ENCODE measurements around the gene KCNQ1. TPM values are rescaled to one million over a fixed set of nuclear protein-coding genes. Genes with fewer than 3 reads are reported as not detected.

KCNQ1 gene
- total RNA-seq, 1 donor from 2014 or later = 0.16 TPM

GRCh38 chr11:2555891-2556290 lies 111.1 kb downstream of the KCNQ1 start:
- Mint-ChIP-seq H3K9me3 (ENCODE audit: unreplicated experiment) (no peaks in the 10 kb centered on the region), H3K36me3 (ENCODE audit: unreplicated experiment) (peaks cover 1% of the 10 kb centered on the region), H3K27ac (ENCODE audit: unreplicated experiment) (no peak overlapping the region), H3K4me3 (ENCODE audit: unreplicated experiment) (no peak overlapping the region), H3K4me1 (ENCODE audit: unreplicated experiment) (peaks cover 9% of the 10 kb centered on the region), H3K27me3 (ENCODE audit: unreplicated experiment) (peaks cover 31% of the 10 kb centered on the region)
- TF ChIP-seq CTCF (IDR thresholded peaks at IDR 0.05) = no peak
- DNase-seq (ENCODE audit: extremely low spot score, unreplicated experiment) = no peak

GRCh38 chr11:2557381-2557780 lies 112.6 kb downstream of the KCNQ1 start:
- no peak for TF ChIP-seq CTCF (IDR thresholded peaks at IDR 0.05)
- H3K27ac Mint-ChIP-seq (ENCODE audit: unreplicated experiment) = no peak overlapping the region
- H3K27me3 Mint-ChIP-seq (ENCODE audit: unreplicated experiment) = peaks cover 17% of the 10 kb centered on the region
- no peak overlapping the region for H3K4me3 Mint-ChIP-seq (ENCODE audit: unreplicated experiment)
- no peaks in the 10 kb centered on the region for H3K9me3 Mint-ChIP-seq (ENCODE audit: unreplicated experiment)
- DNase-seq (ENCODE audit: extremely low spot score, unreplicated experiment) = no peak
- peaks cover 1% of the 10 kb centered on the region for H3K36me3 Mint-ChIP-seq (ENCODE audit: unreplicated experiment)
- H3K4me1 Mint-ChIP-seq (ENCODE audit: unreplicated experiment) = peaks cover 9% of the 10 kb centered on the region

- DNase-seq (ENCODE audit: extremely low spot score, unreplicated experiment) = no peak
- H3K36me3 Mint-ChIP-seq (ENCODE audit: unreplicated experiment) = no peaks in the 10 kb centered on the region
- H3K27ac Mint-ChIP-seq (ENCODE audit: unreplicated experiment) = no peak overlapping the region
- TF ChIP-seq CTCF (IDR thresholded peaks at IDR 0.05) = no peak
- H3K27me3 Mint-ChIP-seq (ENCODE audit: unreplicated experiment) = peaks cover 10% of the 10 kb centered on the region
- H3K4me3 Mint-ChIP-seq (ENCODE audit: unreplicated experiment) = no peak overlapping the region
- peaks cover 9% of the 10 kb centered on the region for H3K4me1 Mint-ChIP-seq (ENCODE audit: unreplicated experiment)
- no peaks in the 10 kb centered on the region for H3K9me3 Mint-ChIP-seq (ENCODE audit: unreplicated experiment)
Measured at GRCh38 chr11:2558397-2558796, 113.6 kb downstream of the KCNQ1 start.

GRCh38 chr11:2558861-2559526 lies 114.2 kb downstream of the KCNQ1 start:
- Mint-ChIP-seq H3K36me3 (ENCODE audit: unreplicated experiment) (no peaks in the 10 kb centered on the region), H3K4me3 (ENCODE audit: unreplicated experiment) (no peak overlapping the region), H3K27me3 (ENCODE audit: unreplicated experiment) (peaks cover 8% of the 10 kb centered on the region), H3K9me3 (ENCODE audit: unreplicated experiment) (no peaks in the 10 kb centered on the region), H3K27ac (ENCODE audit: unreplicated experiment) (no peak overlapping the region), H3K4me1 (ENCODE audit: unreplicated experiment) (peaks cover 9% of the 10 kb centered on the region)
- DNase-seq (ENCODE audit: extremely low spot score, unreplicated experiment) = no peak
- TF ChIP-seq CTCF (IDR thresholded peaks at IDR 0.05) = no peak

GRCh38 chr11:2559527-2560311 lies 114.9 kb downstream of the KCNQ1 start:
- Mint-ChIP-seq H3K9me3 (ENCODE audit: unreplicated experiment) (no peaks in the 10 kb centered on the region), H3K36me3 (ENCODE audit: unreplicated experiment) (no peaks in the 10 kb centered on the region), H3K27me3 (ENCODE audit: unreplicated experiment) (peaks cover 7% of the 10 kb centered on the region), H3K4me3 (ENCODE audit: unreplicated experiment) (no peak overlapping the region), H3K4me1 (ENCODE audit: unreplicated experiment) (peaks cover 4% of the 10 kb centered on the region), H3K27ac (ENCODE audit: unreplicated experiment) (no peak overlapping the region)
- no peak for TF ChIP-seq CTCF (IDR thresholded peaks at IDR 0.05)
- DNase-seq (ENCODE audit: extremely low spot score, unreplicated experiment) = no peak

Measured in osteocyte (in vitro differentiated cells).